SK-N-SH treated with all-trans-retinoic acid at 6 μM for 48 hours (cell line): Measurements from ENCODE around the gene SHISA8.
"Not testable (repeated sequence)": the region's sequence is repeated elsewhere in the genome, so short reads cannot be mapped to it uniquely, and the experiment has no call there.

Experiments
- ATAC-seq: fragments of 200-7000 bp; cut with Tn5 transposase; 3 replicates; pipeline ENCODE4 v1.9.1; 2020; ENCODE audit warnings: mild to moderate bottlenecking, moderate library complexity
- ARNTL ChIP-seq: fragments of 450-650 bp; formaldehyde crosslinking; IDR thresholded peaks from 2 replicates; pipeline ENCODE4 v1.5.0; 2020; ENCODE audit warnings: low read depth, mild to moderate bottlenecking, moderate library complexity, borderline replicate concordance
- BACH2 ChIP-seq: fragments of 250-450 bp; sonication (Bioruptor Pico); IDR thresholded peaks from 2 replicates; pipeline ENCODE4 v1.9.0; 2021; ENCODE audit warnings: mild to moderate bottlenecking, borderline replicate concordance
- CSDC2 ChIP-seq: fragments of 250-450 bp; sonication (Bioruptor Pico); IDR thresholded peaks from 2 replicates; pipeline ENCODE4 v1.5.0; 2020; ENCODE audit warnings: mild to moderate bottlenecking, moderate library complexity
- ESRRG ChIP-seq: fragments of 250-450 bp; sonication (Bioruptor Pico); IDR thresholded peaks from 2 replicates; pipeline ENCODE4 v1.6.1; 2021; ENCODE audit warnings: mild to moderate bottlenecking
- ISL1 ChIP-seq: fragments of 250-450 bp; sonication (Bioruptor Pico); IDR thresholded peaks from 2 replicates; pipeline ENCODE4 v2.1.2; 2022; ENCODE audit warnings: mild to moderate bottlenecking, moderate library complexity
- OSR1 ChIP-seq: fragments of 250-450 bp; sonication (Bioruptor Pico); IDR thresholded peaks from 2 replicates; pipeline ENCODE4 v1.8.0; 2022; ENCODE audit warnings: moderate library complexity, mild to moderate bottlenecking, inconsistent platforms
- RARB ChIP-seq: fragments of 250-450 bp; sonication (Bioruptor Pico); IDR thresholded peaks from 2 replicates; pipeline ENCODE4 v1.8.0; 2021; ENCODE audit warnings: mild to moderate bottlenecking, moderate library complexity
- SNAI2 ChIP-seq: fragments of 250-450 bp; sonication (Bioruptor Pico); IDR thresholded peaks from 2 replicates; pipeline ENCODE4 v1.5.0; 2020; ENCODE audit warnings: mild to moderate bottlenecking, moderate library complexity
- TCF4 ChIP-seq: fragments of 250-450 bp; sonication (Bioruptor Pico); IDR thresholded peaks from 2 replicates; pipeline ENCODE4 v1.8.0; 2021; ENCODE audit warnings: mild to moderate bottlenecking, moderate library complexity, borderline replicate concordance
- TOX ChIP-seq: fragments of 250-450 bp; sonication (Bioruptor Pico); IDR thresholded peaks from 2 replicates; pipeline ENCODE4 v1.8.0; 2021; ENCODE audit warnings: mild to moderate bottlenecking, moderate library complexity, borderline replicate concordance
- ZFP3 ChIP-seq: fragments of 250-450 bp; sonication (Bioruptor Pico); IDR thresholded peaks from 2 replicates; pipeline ENCODE4 v1.5.0; 2020; ENCODE audit warnings: mild to moderate bottlenecking, moderate library complexity
- ZFP30 ChIP-seq: fragments of 450-650 bp; formaldehyde crosslinking; IDR thresholded peaks from 2 replicates; pipeline ENCODE4 v1.5.0; 2022; ENCODE audit warnings: mild to moderate bottlenecking, moderate library complexity
- ZNF565 ChIP-seq: fragments of 450-650 bp; formaldehyde crosslinking; conservative IDR thresholded peaks from 2 replicates; pipeline ENCODE4 v1.5.0; 2020; ENCODE audit warnings: low read depth, mild to moderate bottlenecking, moderate library complexity
- ZNF70 ChIP-seq: fragments of 450-650 bp; formaldehyde crosslinking; IDR thresholded peaks from 2 replicates; pipeline ENCODE4 v1.5.0; 2020; ENCODE audit warnings: mild to moderate bottlenecking, moderate library complexity
- ZNF8 ChIP-seq: fragments of 450-650 bp; formaldehyde crosslinking; IDR thresholded peaks from 2 replicates; pipeline ENCODE4 v1.5.0; 2020; ENCODE audit warnings: mild to moderate bottlenecking, moderate library complexity
- TF ChIP-seq, protein P1 (sequence below): fragments of 250-450 bp; sonication (Bioruptor Pico); IDR thresholded peaks from 2 replicates; pipeline ENCODE4 v1.8.0; 2020; ENCODE audit warnings: mild to moderate bottlenecking, moderate library complexity, borderline replicate concordance
- TF ChIP-seq, protein P2 (sequence below): fragments of 250-450 bp; sonication (Bioruptor Pico); IDR thresholded peaks from 2 replicates; pipeline ENCODE4 v1.5.0; 2020; ENCODE audit warnings: mild to moderate bottlenecking, moderate library complexity
- TF ChIP-seq, protein P3 (sequence below): fragments of 250-450 bp; sonication (Bioruptor Pico); IDR thresholded peaks from 2 replicates; pipeline ENCODE4 v1.5.1; 2020; ENCODE audit warnings: low read depth, mild to moderate bottlenecking, moderate library complexity
- TF ChIP-seq, protein P4 (sequence below): fragments of 250-450 bp; sonication (Bioruptor Pico); IDR thresholded peaks from 2 replicates; pipeline ENCODE4 v1.8.0; 2021; ENCODE audit warnings: low read depth, mild to moderate bottlenecking, moderate library complexity, borderline replicate concordance
- TF ChIP-seq, protein P5 (sequence below): fragments of 250-450 bp; sonication (Bioruptor Pico); IDR thresholded peaks from 2 replicates; pipeline ENCODE4 v1.5.1; 2021; ENCODE audit warnings: mild to moderate bottlenecking, moderate library complexity

SHISA8 gene

DNA sequence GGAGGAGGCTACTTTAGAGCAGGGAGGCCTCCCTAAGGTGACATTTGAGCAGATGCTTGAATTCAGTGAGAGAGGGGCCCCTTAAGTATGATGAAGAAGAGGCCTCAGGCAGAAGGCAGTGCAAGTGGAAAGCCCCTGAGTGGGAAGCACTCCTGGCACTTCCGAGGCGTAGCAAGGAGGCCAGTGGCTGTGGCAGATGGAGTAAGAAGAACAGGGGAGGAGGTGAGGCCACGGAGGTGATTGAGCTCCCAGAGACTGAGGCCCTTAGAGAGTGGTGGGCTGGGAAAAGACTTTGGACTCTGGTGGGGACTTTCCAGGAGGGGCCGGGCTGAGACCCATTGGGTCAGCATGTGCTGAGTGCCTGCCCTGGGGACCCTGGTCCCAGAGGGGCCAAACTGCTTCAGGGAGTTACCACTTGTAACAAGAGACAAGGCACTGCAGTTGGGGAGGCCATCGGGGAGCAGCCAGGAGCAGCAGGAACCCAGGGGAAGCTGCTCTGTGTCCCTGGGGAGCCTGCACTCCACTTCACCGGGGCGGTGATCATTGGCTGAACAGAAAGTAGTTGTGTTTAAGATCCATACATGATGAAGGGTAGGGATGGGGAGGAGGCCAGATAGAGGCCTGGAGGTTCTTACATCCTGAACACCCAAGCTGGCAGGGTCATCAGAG lies 34.6 kb upstream of the SHISA8 start:
- ATAC-seq = no peak
- TF ChIP-seq, protein P1, sequence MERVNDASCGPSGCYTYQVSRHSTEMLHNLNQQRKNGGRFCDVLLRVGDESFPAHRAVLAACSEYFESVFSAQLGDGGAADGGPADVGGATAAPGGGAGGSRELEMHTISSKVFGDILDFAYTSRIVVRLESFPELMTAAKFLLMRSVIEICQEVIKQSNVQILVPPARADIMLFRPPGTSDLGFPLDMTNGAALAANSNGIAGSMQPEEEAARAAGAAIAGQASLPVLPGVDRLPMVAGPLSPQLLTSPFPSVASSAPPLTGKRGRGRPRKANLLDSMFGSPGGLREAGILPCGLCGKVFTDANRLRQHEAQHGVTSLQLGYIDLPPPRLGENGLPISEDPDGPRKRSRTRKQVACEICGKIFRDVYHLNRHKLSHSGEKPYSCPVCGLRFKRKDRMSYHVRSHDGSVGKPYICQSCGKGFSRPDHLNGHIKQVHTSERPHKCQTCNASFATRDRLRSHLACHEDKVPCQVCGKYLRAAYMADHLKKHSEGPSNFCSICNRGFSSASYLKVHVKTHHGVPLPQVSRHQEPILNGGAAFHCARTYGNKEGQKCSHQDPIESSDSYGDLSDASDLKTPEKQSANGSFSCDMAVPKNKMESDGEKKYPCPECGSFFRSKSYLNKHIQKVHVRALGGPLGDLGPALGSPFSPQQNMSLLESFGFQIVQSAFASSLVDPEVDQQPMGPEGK = no peak
- TF ChIP-seq BACH2 (CRISPR knock-in tag) (no peak), ZNF70 (no peak), TCF4 (CRISPR knock-in tag) (no peak), ARNTL (CRISPR knock-in tag) (no peak), ZFP3 (CRISPR knock-in tag) (no peak), ZNF8 (no peak), ZNF565 (no peak), ESRRG (CRISPR knock-in tag) (no peak), RARB (CRISPR knock-in tag) (no peak), ZFP30 (CRISPR knock-in tag) (no peak), OSR1 (CRISPR knock-in tag) (no peak)
- TF ChIP-seq, protein P2, sequence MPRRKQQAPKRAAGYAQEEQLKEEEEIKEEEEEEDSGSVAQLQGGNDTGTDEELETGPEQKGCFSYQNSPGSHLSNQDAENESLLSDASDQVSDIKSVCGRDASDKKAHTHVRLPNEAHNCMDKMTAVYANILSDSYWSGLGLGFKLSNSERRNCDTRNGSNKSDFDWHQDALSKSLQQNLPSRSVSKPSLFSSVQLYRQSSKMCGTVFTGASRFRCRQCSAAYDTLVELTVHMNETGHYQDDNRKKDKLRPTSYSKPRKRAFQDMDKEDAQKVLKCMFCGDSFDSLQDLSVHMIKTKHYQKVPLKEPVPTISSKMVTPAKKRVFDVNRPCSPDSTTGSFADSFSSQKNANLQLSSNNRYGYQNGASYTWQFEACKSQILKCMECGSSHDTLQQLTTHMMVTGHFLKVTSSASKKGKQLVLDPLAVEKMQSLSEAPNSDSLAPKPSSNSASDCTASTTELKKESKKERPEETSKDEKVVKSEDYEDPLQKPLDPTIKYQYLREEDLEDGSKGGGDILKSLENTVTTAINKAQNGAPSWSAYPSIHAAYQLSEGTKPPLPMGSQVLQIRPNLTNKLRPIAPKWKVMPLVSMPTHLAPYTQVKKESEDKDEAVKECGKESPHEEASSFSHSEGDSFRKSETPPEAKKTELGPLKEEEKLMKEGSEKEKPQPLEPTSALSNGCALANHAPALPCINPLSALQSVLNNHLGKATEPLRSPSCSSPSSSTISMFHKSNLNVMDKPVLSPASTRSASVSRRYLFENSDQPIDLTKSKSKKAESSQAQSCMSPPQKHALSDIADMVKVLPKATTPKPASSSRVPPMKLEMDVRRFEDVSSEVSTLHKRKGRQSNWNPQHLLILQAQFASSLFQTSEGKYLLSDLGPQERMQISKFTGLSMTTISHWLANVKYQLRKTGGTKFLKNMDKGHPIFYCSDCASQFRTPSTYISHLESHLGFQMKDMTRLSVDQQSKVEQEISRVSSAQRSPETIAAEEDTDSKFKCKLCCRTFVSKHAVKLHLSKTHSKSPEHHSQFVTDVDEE (CRISPR knock-in tag) = no peak
- TF ChIP-seq, protein P3, sequence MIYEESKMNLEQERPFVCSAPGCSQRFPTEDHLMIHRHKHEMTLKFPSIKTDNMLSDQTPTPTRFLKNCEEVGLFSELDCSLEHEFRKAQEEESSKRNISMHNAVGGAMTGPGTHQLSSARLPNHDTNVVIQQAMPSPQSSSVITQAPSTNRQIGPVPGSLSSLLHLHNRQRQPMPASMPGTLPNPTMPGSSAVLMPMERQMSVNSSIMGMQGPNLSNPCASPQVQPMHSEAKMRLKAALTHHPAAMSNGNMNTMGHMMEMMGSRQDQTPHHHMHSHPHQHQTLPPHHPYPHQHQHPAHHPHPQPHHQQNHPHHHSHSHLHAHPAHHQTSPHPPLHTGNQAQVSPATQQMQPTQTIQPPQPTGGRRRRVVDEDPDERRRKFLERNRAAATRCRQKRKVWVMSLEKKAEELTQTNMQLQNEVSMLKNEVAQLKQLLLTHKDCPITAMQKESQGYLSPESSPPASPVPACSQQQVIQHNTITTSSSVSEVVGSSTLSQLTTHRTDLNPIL (CRISPR knock-in tag) = no peak
- TF ChIP-seq, protein P4, sequence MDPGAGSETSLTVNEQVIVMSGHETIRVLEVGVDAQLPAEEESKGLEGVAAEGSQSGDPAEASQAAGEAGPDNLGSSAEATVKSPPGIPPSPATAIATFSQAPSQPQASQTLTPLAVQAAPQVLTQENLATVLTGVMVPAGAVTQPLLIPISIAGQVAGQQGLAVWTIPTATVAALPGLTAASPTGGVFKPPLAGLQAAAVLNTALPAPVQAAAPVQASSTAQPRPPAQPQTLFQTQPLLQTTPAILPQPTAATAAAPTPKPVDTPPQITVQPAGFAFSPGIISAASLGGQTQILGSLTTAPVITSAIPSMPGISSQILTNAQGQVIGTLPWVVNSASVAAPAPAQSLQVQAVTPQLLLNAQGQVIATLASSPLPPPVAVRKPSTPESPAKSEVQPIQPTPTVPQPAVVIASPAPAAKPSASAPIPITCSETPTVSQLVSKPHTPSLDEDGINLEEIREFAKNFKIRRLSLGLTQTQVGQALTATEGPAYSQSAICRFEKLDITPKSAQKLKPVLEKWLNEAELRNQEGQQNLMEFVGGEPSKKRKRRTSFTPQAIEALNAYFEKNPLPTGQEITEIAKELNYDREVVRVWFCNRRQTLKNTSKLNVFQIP (CRISPR knock-in tag) = no peak
- TF ChIP-seq, protein P5, sequence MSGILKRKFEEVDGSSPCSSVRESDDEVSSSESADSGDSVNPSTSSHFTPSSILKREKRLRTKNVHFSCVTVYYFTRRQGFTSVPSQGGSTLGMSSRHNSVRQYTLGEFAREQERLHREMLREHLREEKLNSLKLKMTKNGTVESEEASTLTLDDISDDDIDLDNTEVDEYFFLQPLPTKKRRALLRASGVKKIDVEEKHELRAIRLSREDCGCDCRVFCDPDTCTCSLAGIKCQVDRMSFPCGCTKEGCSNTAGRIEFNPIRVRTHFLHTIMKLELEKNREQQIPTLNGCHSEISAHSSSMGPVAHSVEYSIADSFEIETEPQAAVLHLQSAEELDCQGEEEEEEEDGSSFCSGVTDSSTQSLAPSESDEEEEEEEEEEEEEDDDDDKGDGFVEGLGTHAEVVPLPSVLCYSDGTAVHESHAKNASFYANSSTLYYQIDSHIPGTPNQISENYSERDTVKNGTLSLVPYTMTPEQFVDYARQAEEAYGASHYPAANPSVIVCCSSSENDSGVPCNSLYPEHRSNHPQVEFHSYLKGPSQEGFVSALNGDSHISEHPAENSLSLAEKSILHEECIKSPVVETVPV = no peak

DNA sequence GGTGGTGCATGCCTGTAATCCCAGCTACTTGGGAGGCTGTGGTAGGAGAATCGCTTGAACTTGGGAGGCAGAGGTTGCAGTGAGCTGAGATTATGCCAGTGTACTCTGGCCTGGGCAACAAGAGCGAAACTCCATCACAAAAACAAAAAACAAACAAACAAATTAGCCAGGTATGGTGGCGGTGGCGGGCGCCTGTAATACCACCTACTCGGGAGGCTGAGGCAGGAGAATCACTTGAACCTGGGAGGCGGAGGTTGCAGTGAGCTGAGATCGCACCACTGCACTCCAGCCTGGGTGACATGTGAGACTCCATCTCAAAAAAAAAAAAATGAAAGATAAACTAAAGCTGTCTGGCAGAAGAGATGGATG lies 34.0 kb upstream of the SHISA8 start:
- ATAC-seq = not testable (repeated sequence)

DNA sequence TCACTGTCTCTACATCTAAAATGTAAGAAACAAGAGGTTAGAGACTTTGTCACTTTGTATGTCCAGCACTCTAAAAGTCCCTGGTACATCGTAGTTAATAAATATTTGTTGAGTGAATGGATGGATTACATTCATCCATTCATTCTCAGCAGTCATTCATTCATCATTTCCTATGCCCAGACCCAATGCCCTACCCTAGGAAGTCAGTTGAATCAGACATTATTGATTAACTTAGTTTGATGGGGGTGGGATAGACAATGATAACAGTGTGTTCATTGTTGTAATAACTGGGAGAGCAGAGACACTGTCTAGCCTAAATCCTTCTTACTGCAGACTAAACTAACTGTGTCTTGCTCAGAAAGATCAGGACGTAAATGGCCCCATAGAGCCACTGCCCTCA lies 33.3 kb upstream of the SHISA8 start:
- no peak for ATAC-seq
- TF ChIP-seq CSDC2 (CRISPR knock-in tag) (no peak), ISL1 (CRISPR knock-in tag) (no peak), ZFP30 (CRISPR knock-in tag) (no peak), ZNF70 (no peak), BACH2 (CRISPR knock-in tag) (no peak), TOX (CRISPR knock-in tag) (no peak), SNAI2 (CRISPR knock-in tag) (no peak), TCF4 (CRISPR knock-in tag) (no peak), OSR1 (CRISPR knock-in tag) (no peak), ZFP3 (CRISPR knock-in tag) (no peak)
- TF ChIP-seq, protein P3 (CRISPR knock-in tag) = no peak
- TF ChIP-seq, protein P5 = no peak
- TF ChIP-seq, protein P2 (CRISPR knock-in tag) = no peak
- TF ChIP-seq, protein P4 (CRISPR knock-in tag) = no peak
